Measurements from ENCODE around the gene SMAD6.

The SMAD6 gene

GRCh38 chr15:66673410-66674322 lies 28.4 kb upstream of the SMAD6 start:
- Histone ChIP-seq H3K9ac (no peak overlapping the region), H3K9me3 (peaks cover 4% of the 10 kb centered on the region; the same call in 1 of the 2 replicates), H3K4me1 (peaks cover 32% of the 10 kb centered on the region), H3K36me3 (no peaks in the 10 kb centered on the region), H3K27me3 (no peaks in the 10 kb centered on the region), H4K20me1 (no peaks in the 10 kb centered on the region), H3K27ac (peak overlapping the region; percentile 46; the same call in 1 of the 2 replicates), H3K4me3 (no peak overlapping the region), H3K4me2 (peak overlapping the region; percentile 62)
- TF ChIP-seq Cebpa-rat (IDR thresholded peaks at IDR 0.05): no peak

GRCh38 chr15:66674756-66675155 lies 27.3 kb upstream of the SMAD6 start:
- H3K27ac ChIP-seq: peak overlapping the region; percentile 24; the same call in 1 of the 2 replicates
- peak overlapping the region; percentile 62 for H3K4me2 ChIP-seq
- H3K4me3 ChIP-seq: no peak overlapping the region
- TF ChIP-seq Cebpa-rat (IDR thresholded peaks at IDR 0.05): no peak
- H3K36me3 ChIP-seq: no peaks in the 10 kb centered on the region
- no peaks in the 10 kb centered on the region for H4K20me1 ChIP-seq
- H3K9ac ChIP-seq: no peak overlapping the region
- H3K27me3 ChIP-seq: no peaks in the 10 kb centered on the region
- H3K9me3 ChIP-seq: peaks cover 4% of the 10 kb centered on the region; the same call in 1 of the 2 replicates
- peaks cover 32% of the 10 kb centered on the region for H3K4me1 ChIP-seq

GRCh38 chr15:66675446-66675845 lies 26.6 kb upstream of the SMAD6 start:
- Histone ChIP-seq H4K20me1 (no peaks in the 10 kb centered on the region), H3K4me2 (peak overlapping the region; percentile 62), H3K27ac (peak overlapping the region; percentile 26; the same call in 1 of the 2 replicates), H3K27me3 (no peaks in the 10 kb centered on the region), H3K4me1 (peaks cover 32% of the 10 kb centered on the region), H3K9ac (no peak overlapping the region; the same call in 1 of the 2 replicates), H3K36me3 (no peaks in the 10 kb centered on the region), H3K9me3 (peaks cover 4% of the 10 kb centered on the region; the same call in 1 of the 2 replicates), H3K4me3 (no peak overlapping the region)
- TF ChIP-seq Cebpa-rat (IDR thresholded peaks at IDR 0.05): no peak

GRCh38 chr15:66677336-66677735 lies 24.7 kb upstream of the SMAD6 start:
- peaks cover 32% of the 10 kb centered on the region for H3K4me1 ChIP-seq
- no peak for TF ChIP-seq Cebpa-rat (IDR thresholded peaks at IDR 0.05)
- H3K27ac ChIP-seq: no peak overlapping the region
- no peak overlapping the region for H3K9ac ChIP-seq
- H4K20me1 ChIP-seq: no peaks in the 10 kb centered on the region
- peaks cover 8% of the 10 kb centered on the region; the same call in 1 of the 2 replicates for H3K9me3 ChIP-seq
- no peaks in the 10 kb centered on the region for H3K27me3 ChIP-seq
- no peak overlapping the region for H3K4me2 ChIP-seq
- H3K36me3 ChIP-seq: no peaks in the 10 kb centered on the region
- H3K4me3 ChIP-seq: no peak overlapping the region

GRCh38 chr15:66679061-66679656 lies 22.9 kb upstream of the SMAD6 start:
- no peak overlapping the region for H3K27ac ChIP-seq
- no peak overlapping the region for H3K9ac ChIP-seq
- H3K4me1 ChIP-seq: peaks cover 26% of the 10 kb centered on the region
- H3K27me3 ChIP-seq: no peaks in the 10 kb centered on the region
- no peak overlapping the region for H3K4me2 ChIP-seq
- no peaks in the 10 kb centered on the region for H4K20me1 ChIP-seq
- no peak overlapping the region for H3K4me3 ChIP-seq
- TF ChIP-seq Cebpa-rat (IDR thresholded peaks at IDR 0.05): no peak
- no peaks in the 10 kb centered on the region for H3K36me3 ChIP-seq
- peaks cover 11% of the 10 kb centered on the region; the same call in 1 of the 2 replicates for H3K9me3 ChIP-seq

- H3K27ac ChIP-seq: no peak overlapping the region
- TF ChIP-seq Cebpa-rat (IDR thresholded peaks at IDR 0.05): no peak
- H3K9ac ChIP-seq: no peak overlapping the region
- no peaks in the 10 kb centered on the region for H3K36me3 ChIP-seq
- peaks cover 16% of the 10 kb centered on the region; the same call in 1 of the 2 replicates for H3K9me3 ChIP-seq
- no peak overlapping the region for H3K4me3 ChIP-seq
- peaks cover 21% of the 10 kb centered on the region for H3K4me1 ChIP-seq
- H4K20me1 ChIP-seq: no peaks in the 10 kb centered on the region
- H3K27me3 ChIP-seq: no peaks in the 10 kb centered on the region
- no peak overlapping the region for H3K4me2 ChIP-seq
Observed at GRCh38 chr15:66679657-66680108, 22.4 kb upstream of the SMAD6 start.

GRCh38 chr15:66680502-66680901 lies 21.5 kb upstream of the SMAD6 start:
- Histone ChIP-seq H3K4me2 (no peak overlapping the region), H3K27me3 (no peaks in the 10 kb centered on the region), H3K4me1 (peaks cover 13% of the 10 kb centered on the region), H3K27ac (no peak overlapping the region), H3K4me3 (no peak overlapping the region), H3K9me3 (peaks cover 16% of the 10 kb centered on the region; the same call in 1 of the 2 replicates), H3K9ac (no peak overlapping the region), H4K20me1 (no peaks in the 10 kb centered on the region), H3K36me3 (no peaks in the 10 kb centered on the region)
- no peak for TF ChIP-seq Cebpa-rat (IDR thresholded peaks at IDR 0.05)

- H4K20me1 ChIP-seq: no peaks in the 10 kb centered on the region
- no peaks in the 10 kb centered on the region for H3K27me3 ChIP-seq
- no peak for TF ChIP-seq Cebpa-rat (IDR thresholded peaks at IDR 0.05)
- peaks cover 9% of the 10 kb centered on the region for H3K4me1 ChIP-seq
- no peak overlapping the region for H3K27ac ChIP-seq
- no peak overlapping the region for H3K4me2 ChIP-seq
- no peak overlapping the region for H3K4me3 ChIP-seq
- peaks cover 16% of the 10 kb centered on the region; the same call in 1 of the 2 replicates for H3K9me3 ChIP-seq
- H3K9ac ChIP-seq: no peak overlapping the region
- no peaks in the 10 kb centered on the region for H3K36me3 ChIP-seq
Observed at GRCh38 chr15:66681395-66681794, 20.6 kb upstream of the SMAD6 start.

GRCh38 chr15:66682246-66682645 lies 19.8 kb upstream of the SMAD6 start:
- peaks cover 9% of the 10 kb centered on the region for H3K4me1 ChIP-seq
- H3K27me3 ChIP-seq: no peaks in the 10 kb centered on the region
- no peak overlapping the region for H3K4me3 ChIP-seq
- H3K9me3 ChIP-seq: peaks cover 16% of the 10 kb centered on the region; the same call in 1 of the 2 replicates
- TF ChIP-seq Cebpa-rat (IDR thresholded peaks at IDR 0.05): no peak
- H3K4me2 ChIP-seq: no peak overlapping the region
- H3K27ac ChIP-seq: no peak overlapping the region
- H3K36me3 ChIP-seq: no peaks in the 10 kb centered on the region
- no peaks in the 10 kb centered on the region for H4K20me1 ChIP-seq
- no peak overlapping the region for H3K9ac ChIP-seq

- no peak overlapping the region for H3K9ac ChIP-seq
- H3K27me3 ChIP-seq: no peaks in the 10 kb centered on the region
- H3K4me2 ChIP-seq: peak overlapping the region; percentile 25; the same call in 1 of the 2 replicates
- no peaks in the 10 kb centered on the region for H4K20me1 ChIP-seq
- H3K27ac ChIP-seq: no peak overlapping the region
- peaks cover 16% of the 10 kb centered on the region; the same call in 1 of the 2 replicates for H3K9me3 ChIP-seq
- no peak for TF ChIP-seq Cebpa-rat (IDR thresholded peaks at IDR 0.05)
- H3K4me3 ChIP-seq: no peak overlapping the region
- no peaks in the 10 kb centered on the region for H3K36me3 ChIP-seq
- peaks cover 9% of the 10 kb centered on the region for H3K4me1 ChIP-seq
Observed at GRCh38 chr15:66682865-66683264, 19.2 kb upstream of the SMAD6 start.
